ENCODE measurements around the gene IL1A.

GRCh38 chr2:112754564-112754963 is 29.7 kb downstream of the IL1A start:
- no peak for TF ChIP-seq CTCF (IDR thresholded peaks at IDR 0.05)
- no peak for TF ChIP-seq EZH2 (IDR thresholded peaks at IDR 0.05)
- TF ChIP-seq EZH2phosphoT487 (IDR thresholded peaks at IDR 0.05), result no peak
